Activated naive CD4-positive, alpha-beta T cell treated with anti-CD3 and anti-CD28 coated beads for 36 hours (primary cell): ENCODE results near the gene AANAT. TPM values are rescaled to one million over a fixed set of nuclear protein-coding genes. Genes with fewer than 3 reads are reported as not detected.
A peak's percentile ranks its signal among the peaks of the same experiment; 100 is the strongest.

Experiments used
- CTCF ChIA-PET: fragments of 350-600 bp; sonication (Branson Sonifier 250); formaldehyde crosslinking; loops from one replicate; lab custom pipeline; 2021; ENCODE audit warnings: antibody characterized with exemption; lab: Charles Lee
- DNase-seq: peaks from one replicate; pipeline ENCODE4 v3.0.0-alpha.2; 2020
- H3K27ac Mint-ChIP-seq: one replicate; pipeline ENCODE4 v1.8.0; 2021; ENCODE audit warnings: mild to moderate bottlenecking, mixed read lengths
- H3K27me3 Mint-ChIP-seq: one replicate; pipeline ENCODE4 v1.8.0; 2021; ENCODE audit warnings: low read depth, mixed read lengths
- H3K36me3 Mint-ChIP-seq: one replicate; pipeline ENCODE4 v1.8.0; 2021; ENCODE audit warnings: low read depth, mixed read lengths
- H3K4me1 Mint-ChIP-seq: one replicate; pipeline ENCODE4 v1.8.0; 2021; ENCODE audit warnings: low read depth, mixed read lengths
- H3K4me3 Mint-ChIP-seq: one replicate; pipeline ENCODE4 v1.8.0; 2021; ENCODE audit warnings: mild to moderate bottlenecking, moderate library complexity, mixed read lengths
- H3K9me3 Mint-ChIP-seq: one replicate; pipeline ENCODE4 v1.8.0; 2021; ENCODE audit warnings: mixed read lengths
- intact Hi-C: fragments of 100-400 bp; cut with micrococcal nuclease; formaldehyde crosslinking; loops from one replicate; pipeline ENCODE4 v1.15.1; 2023
- total RNA-seq, 2 experiments: library from RNA; stranded (reverse); gene quantifications; one replicate each; pipeline ENCODE4 v1.2.3, GENCODE V29; 2021

The AANAT gene
- total RNA-seq, 2 experiments from 2014 or later, result not detected

DNA sequence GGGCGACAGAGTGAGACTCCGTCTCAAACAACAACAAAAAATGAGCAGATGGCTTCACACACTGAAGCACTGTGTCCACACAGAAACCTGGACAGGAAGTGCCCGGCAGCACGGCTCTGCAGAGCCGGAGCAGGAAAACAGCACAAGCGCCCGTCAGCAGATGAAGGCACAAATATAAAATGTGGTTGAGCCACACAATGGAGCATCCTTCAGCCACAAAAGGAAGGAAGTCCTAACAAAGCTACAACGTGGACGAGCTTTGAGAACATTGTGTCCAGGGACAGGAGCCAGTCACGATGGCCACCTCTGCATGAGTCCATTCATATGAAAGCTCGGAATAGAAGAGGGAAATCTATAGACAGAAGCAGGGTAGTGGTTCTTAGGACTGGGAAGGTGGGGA, 18.2 kb downstream of the AANAT start:
- peaks cover 3% of the 10 kb centered on the region for H3K36me3 Mint-ChIP-seq
- CTCF ChIA-PET, result interaction anchor here (1.3 kb wide), 1 partner anchor 19 kb away, joined by 4 read pairs; no protein-coding TSS in a partner anchor
- H3K4me3 Mint-ChIP-seq, result no peak overlapping the region
- H3K9me3 Mint-ChIP-seq, result no peaks in the 10 kb centered on the region
- no peaks in the 10 kb centered on the region for H3K4me1 Mint-ChIP-seq
- H3K27ac Mint-ChIP-seq, result no peak overlapping the region
- no peaks in the 10 kb centered on the region for H3K27me3 Mint-ChIP-seq
- intact Hi-C loops, result no loop called here
- no peak for DNase-seq

DNA sequence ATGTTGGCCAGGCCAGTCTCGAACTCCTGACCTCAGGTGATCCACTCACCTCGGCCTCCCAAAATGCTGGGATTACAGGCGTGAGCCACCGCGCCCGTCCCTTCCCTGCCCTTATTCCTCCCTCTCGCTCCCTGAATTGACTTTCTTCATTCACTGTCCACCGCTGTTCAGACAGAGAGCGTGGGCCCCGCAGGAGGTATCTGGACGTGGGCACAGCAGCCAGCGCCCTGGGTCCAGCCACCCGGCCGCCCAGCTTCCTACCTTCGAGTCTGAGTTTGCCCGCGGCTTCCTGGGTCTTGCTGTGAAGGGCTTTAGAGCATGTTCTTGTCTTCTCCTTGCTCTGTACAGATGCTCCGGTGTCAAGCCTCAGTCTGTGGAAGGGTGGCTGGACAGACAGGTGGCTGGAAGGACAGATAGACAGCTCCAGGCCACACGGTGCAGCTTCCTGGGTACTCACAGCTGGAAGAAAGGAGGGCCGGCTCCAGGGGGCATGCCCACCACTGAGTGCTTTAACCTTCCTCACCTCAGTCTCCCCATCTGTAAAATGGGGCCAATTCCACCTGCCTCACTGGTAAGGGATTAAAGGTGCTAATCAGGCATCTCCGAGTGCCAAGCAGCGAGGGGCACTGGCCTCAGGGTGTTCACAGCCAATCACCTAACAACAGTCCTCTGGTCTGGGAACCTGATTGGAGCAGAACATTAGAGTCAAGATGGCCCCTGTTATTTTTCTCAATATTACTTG, 20.2 kb downstream of the AANAT start:
- H3K4me1 Mint-ChIP-seq, result peaks cover 11% of the 10 kb centered on the region
- H3K27ac Mint-ChIP-seq, result no peak overlapping the region
- no peaks in the 10 kb centered on the region for H3K9me3 Mint-ChIP-seq
- H3K36me3 Mint-ChIP-seq, result peaks cover 3% of the 10 kb centered on the region
- intact Hi-C loops, result no loop called here
- no peak for DNase-seq
- CTCF ChIA-PET, result no interaction called here
- no peaks in the 10 kb centered on the region for H3K27me3 Mint-ChIP-seq
- no peak overlapping the region for H3K4me3 Mint-ChIP-seq

DNA sequence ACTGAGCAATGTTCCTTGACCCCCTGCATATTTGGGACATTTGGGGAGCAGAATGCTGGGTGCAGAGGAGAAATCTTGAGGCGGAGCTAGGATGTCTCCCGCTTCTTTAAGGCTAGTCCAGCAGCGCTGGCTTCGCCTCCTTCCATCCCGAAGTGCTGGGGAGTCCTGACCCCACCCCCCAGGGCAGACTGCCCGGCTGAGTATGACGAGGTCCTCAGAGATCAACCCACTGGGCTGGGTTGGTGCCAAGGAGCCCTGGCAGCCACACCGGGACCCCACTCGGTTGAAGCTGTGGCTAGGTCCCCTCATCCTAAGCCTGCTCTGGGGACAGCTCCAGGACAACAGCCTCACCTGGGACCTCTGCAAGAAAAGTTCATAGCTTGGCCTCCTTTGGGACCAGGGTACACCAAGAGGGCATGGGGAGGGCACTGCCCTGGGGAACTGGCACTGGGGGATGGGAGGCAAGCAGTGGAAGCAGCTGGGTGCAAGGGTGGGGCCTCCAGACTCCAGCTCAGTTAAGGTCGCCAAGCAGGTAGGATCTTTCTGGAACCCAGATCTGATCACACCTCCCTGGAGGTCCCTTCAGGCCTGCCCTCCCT, 22.8 kb downstream of the AANAT start:
- Mint-ChIP-seq H3K4me1 (peaks cover 28% of the 10 kb centered on the region), H3K27ac (no peak overlapping the region), H3K36me3 (peaks cover 3% of the 10 kb centered on the region), H3K9me3 (no peaks in the 10 kb centered on the region), H3K4me3 (no peak overlapping the region), H3K27me3 (no peaks in the 10 kb centered on the region)
- no peak for DNase-seq
- CTCF ChIA-PET, result interaction anchor here (0.5 to 2.3 kb wide), 5 partner anchors 9 to 93 kb away, joined by 3 to 6 read pairs (median 4); no protein-coding TSS in a partner anchor
- intact Hi-C loops, result no loop called here

DNA sequence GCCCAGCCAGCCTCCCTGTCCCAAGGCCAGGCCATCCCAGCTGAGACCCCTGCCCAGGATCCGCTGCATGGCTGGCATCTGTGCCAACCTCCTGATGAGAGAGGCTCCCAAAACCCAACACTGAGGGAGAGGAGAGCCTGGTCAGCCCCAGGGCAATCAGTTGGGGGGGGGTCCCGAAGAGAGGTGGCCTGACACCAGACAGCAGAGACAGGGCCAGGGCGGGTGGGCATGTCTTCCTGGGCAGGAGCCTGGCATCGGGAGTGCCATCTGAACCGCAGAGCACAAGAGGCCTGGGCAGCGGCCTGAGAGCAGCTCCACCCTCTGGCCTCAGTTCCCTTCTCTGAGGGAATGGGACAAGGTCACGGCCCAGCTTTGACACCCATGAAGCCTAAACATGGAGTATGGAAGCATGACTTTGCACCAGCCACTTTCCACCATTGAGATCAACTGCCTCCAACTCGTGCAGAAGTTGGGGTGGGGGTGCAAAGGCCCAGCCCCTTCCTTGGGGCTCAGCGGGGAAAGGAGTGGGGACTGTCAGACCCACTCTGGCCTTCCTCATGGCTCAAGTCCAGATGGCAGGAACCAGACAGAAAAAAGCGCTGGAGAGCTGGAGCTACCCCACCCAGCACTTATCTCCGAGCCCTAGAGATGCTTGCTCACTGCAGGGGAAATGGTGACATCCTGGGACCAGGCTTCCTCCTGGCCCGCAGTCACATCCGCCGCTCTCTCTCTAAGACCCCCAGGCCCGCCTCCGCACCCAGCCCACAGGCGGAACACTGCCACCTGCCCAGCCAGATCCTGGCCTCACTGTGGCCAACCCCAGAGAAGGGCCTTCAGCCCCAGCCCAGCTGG, 24.1 kb downstream of the AANAT start:
- no peaks in the 10 kb centered on the region for H3K9me3 Mint-ChIP-seq
- intact Hi-C loops, result no loop called here
- peaks cover 3% of the 10 kb centered on the region for H3K36me3 Mint-ChIP-seq
- DNase-seq, result peak; percentile 15
- no peak overlapping the region for H3K4me3 Mint-ChIP-seq
- no peak overlapping the region for H3K27ac Mint-ChIP-seq
- no peaks in the 10 kb centered on the region for H3K27me3 Mint-ChIP-seq
- H3K4me1 Mint-ChIP-seq, result peaks cover 30% of the 10 kb centered on the region
- CTCF ChIA-PET, result interaction anchor here (0.7 to 2.3 kb wide), 6 partner anchors 11 to 94 kb away, joined by 4 to 6 read pairs (median 4); partner anchors contain the start of gene AANAT

DNA sequence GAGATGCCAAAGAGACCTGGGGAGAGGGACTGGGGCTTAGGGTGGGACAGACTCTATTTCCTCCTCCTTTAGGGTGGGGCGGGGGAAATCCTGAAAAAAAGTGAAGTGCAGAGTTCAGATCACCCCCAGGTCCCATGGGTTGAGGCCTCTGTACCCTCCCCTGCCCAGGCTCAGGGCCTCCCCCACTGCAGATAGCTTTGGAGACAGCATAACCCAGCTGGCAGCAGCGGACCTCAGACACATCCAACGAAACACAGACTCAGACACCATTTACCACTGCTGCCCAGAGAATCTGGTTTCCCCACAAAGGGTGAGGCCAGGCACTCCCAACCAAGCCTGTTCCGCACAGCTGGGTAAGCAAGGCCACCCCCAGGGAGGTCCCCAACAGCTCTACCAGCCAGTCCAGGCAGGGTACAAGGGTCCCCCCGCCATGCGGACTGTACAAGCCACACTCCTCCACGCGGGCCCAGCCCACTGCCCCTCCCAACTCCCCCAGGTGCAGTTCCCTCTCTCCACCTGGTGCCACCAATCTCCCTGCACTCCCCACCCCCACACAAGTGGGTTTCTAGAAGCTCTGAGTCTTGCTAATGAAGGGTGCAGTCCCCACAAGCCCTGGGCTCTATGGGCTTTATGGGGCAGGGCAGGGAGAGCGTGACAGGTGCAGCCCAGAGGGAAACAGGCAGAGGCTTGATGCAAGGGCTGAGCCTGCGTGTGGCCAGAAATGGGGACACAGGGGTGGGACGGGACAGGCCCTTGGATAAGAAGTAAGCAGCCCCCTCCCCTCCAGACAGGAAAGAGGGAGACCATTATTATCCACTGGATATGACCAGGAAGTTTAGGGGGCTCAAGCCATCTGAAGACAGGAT, 25.0 kb downstream of the AANAT start:
- Mint-ChIP-seq H3K4me3 (peak overlapping the region; percentile 58), H3K27me3 (no peaks in the 10 kb centered on the region), H3K36me3 (peaks cover 3% of the 10 kb centered on the region), H3K4me1 (peaks cover 31% of the 10 kb centered on the region), H3K27ac (peak overlapping the region; percentile 77), H3K9me3 (no peaks in the 10 kb centered on the region)
- CTCF ChIA-PET, result interaction anchor here (0.7 to 2.3 kb wide), 9 partner anchors 10 to 132 kb away, joined by 3 to 11 read pairs (median 5); partner anchors contain the start of genes AANAT and RHBDF2
- intact Hi-C loops, result no loop called here
- DNase-seq, result peak; percentile 56

DNA sequence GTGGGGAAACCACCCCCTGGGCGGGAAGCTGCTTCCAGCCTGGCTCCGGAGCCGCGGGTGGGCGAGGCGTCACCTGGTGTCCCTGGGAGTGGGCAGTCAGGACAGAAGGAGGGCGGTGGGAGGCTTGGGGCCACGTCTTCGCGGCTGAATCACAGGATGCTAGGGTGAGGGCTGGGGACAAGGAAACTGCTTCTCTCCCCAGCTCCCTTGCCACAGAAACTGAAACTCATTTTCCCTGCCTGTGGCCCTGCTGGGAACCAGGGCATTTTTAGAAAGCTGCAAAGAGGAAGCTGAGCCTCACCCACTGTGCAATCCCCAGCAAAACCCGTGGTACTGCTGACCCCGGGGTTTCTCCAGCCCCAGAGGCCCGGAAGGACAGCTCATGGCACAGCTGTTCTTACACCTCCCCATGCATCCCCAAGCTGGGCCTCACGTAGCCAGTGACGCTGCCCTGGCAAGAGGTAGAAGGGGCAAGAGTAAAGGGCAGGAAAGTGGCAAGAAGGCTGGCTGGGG, 25.6 kb downstream of the AANAT start:
- DNase-seq, result peak; percentile 83
- Mint-ChIP-seq H3K9me3 (no peaks in the 10 kb centered on the region), H3K4me1 (peaks cover 31% of the 10 kb centered on the region), H3K36me3 (no peaks in the 10 kb centered on the region), H3K27ac (peak overlapping the region; percentile 77), H3K4me3 (peak overlapping the region; percentile 58), H3K27me3 (no peaks in the 10 kb centered on the region)
- intact Hi-C loops, result loop anchor here (1.0 kb wide), 1 partner anchor 8 kb away; the partner anchor contains the start of gene RHBDF2
- CTCF ChIA-PET, result interaction anchor here (0.9 to 2.1 kb wide), 8 partner anchors 9 to 131 kb away, joined by 3 to 11 read pairs (median 5); partner anchors contain the start of genes AANAT and RHBDF2

DNA sequence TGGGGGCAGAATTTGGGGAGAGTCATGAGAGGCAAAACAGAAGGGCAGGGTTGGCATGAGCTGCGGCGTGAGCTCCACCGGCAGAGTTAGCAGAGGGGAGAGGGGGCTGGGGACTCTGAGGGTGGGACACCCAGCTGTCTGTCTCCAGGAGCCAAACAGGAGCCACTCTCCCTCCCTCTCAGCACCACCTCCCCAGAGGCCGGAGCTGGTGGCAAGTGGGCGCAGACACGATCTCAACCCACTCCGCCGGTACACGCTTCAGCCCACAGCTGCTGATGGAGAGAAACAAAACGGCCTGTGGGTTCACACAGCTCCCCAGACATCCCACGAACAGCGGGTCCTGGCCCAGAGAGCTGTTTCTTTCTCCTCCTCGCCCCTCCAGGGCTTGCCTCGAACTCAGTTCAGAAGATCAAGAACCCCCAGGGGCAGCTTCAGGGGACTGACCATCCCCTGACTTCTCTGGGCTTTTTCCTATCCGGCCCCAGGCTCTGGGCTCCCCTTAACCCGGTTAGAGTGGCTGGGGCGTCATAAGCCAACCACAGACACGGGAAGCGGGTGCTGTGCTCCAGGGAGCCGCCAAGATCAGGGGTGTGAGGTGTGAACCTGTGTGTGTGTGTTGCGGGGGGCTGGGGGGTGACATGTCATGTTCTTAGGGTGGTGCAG, 26.2 kb downstream of the AANAT start:
- H3K4me3 Mint-ChIP-seq, result peak overlapping the region; percentile 58
- intact Hi-C loops, result loop anchor here (1.0 kb wide), 1 partner anchor 8 kb away; the partner anchor contains the start of gene RHBDF2
- H3K4me1 Mint-ChIP-seq, result peaks cover 34% of the 10 kb centered on the region
- no peaks in the 10 kb centered on the region for H3K36me3 Mint-ChIP-seq
- peak overlapping the region; percentile 77 for H3K27ac Mint-ChIP-seq
- DNase-seq, result peak; percentile 40
- CTCF ChIA-PET, result interaction anchor here (1.2 to 2.1 kb wide), 7 partner anchors 8 to 131 kb away, joined by 3 to 11 read pairs (median 5); partner anchors contain the start of genes AANAT and RHBDF2
- no peaks in the 10 kb centered on the region for H3K9me3 Mint-ChIP-seq
- H3K27me3 Mint-ChIP-seq, result no peaks in the 10 kb centered on the region

DNA sequence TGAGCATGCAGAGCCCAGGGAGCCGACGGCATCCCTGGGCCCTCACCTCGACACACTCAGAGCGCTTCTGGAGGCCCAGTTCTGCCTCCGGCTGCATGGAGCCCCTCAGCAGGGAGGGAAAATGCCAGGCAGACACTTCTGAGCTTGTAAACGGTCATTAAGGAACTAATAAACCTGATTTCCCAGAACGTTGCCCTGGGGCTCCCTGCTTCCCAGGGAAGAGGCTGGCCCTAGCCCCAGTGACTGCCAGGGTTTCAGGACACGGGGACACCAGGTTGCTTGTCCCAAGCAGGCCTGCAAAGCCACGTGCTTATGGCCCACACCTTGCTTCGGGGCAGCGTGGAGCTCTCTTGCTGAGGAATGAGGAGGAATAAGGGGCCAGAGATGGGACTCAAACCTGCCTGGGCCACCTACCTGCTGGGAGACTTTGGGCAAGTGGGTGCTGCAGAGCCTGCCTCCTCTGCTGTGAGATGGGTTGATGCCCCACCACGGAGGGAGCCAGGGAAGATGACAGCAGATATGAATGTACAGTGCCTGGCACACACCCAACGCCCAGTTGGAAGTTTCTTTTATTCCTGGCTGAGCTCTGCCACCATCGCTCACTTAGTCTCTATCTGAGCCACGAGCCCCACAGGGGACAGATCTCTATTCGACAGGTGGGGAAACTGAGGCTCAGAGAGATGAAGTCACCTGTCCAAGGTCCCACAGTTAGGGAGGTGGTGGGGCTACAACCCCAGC, 28.4 kb downstream of the AANAT start:
- H3K4me1 Mint-ChIP-seq, result peaks cover 52% of the 10 kb centered on the region
- no peaks in the 10 kb centered on the region for H3K36me3 Mint-ChIP-seq
- CTCF ChIA-PET, result interaction anchor here (1.1 kb wide), 1 partner anchor 29 kb away, joined by 8 read pairs; the partner anchor contains the start of gene AANAT
- no peak overlapping the region for H3K4me3 Mint-ChIP-seq
- no peaks in the 10 kb centered on the region for H3K9me3 Mint-ChIP-seq
- no peak for DNase-seq
- H3K27ac Mint-ChIP-seq, result no peak overlapping the region
- intact Hi-C loops, result no loop called here
- no peaks in the 10 kb centered on the region for H3K27me3 Mint-ChIP-seq

DNA sequence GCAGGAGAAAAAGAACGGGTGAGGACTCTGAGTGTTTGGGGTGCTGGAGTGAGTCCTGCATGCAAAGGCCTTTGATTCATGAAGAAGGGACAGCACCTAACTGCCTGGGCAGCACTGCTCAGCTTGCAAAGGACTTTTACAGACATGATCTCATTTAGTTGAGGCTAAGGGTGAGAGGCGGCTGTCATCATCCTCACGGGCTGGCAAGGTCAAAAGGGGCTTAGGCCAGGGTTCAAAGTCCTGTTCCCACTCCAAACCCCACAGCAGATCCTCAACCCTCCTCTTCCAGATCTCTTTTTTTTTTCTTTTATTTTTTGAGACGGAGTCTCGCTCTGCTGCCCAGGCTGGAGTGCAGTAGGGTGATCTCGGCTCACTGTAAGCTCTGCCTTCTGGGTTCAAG, 29.1 kb downstream of the AANAT start:
- CTCF ChIA-PET, result interaction anchor here (0.7 to 1.1 kb wide), 2 partner anchors 29 to 43 kb away, joined by 3 to 8 read pairs; partner anchors contain the start of genes AANAT and UBE2O
- Mint-ChIP-seq H3K4me3 (no peak overlapping the region), H3K27ac (no peak overlapping the region), H3K9me3 (no peaks in the 10 kb centered on the region), H3K36me3 (no peaks in the 10 kb centered on the region), H3K4me1 (peaks cover 53% of the 10 kb centered on the region), H3K27me3 (no peaks in the 10 kb centered on the region)
- DNase-seq, result no peak
- intact Hi-C loops, result no loop called here

DNA sequence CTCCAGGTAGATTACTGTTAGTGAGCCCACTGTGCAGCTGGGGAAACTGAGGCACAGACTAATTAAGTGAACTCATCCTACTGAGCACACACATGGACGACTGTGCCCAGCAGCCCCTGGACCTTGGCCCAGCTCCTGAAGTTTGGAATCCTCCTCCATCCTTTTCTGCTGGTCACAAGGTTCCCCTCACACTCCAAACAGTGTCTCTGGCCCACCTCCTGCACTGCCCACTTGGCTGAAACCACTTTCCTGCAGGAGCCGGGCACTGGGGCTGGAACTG, 30.2 kb downstream of the AANAT start:
- Mint-ChIP-seq H3K36me3 (no peaks in the 10 kb centered on the region), H3K4me1 (peaks cover 47% of the 10 kb centered on the region), H3K9me3 (no peaks in the 10 kb centered on the region), H3K27ac (no peak overlapping the region), H3K4me3 (no peak overlapping the region), H3K27me3 (no peaks in the 10 kb centered on the region)
- intact Hi-C loops, result no loop called here
- no peak for DNase-seq
- CTCF ChIA-PET, result interaction anchor here (0.5 to 1.9 kb wide), 3 partner anchors 31 to 48 kb away, joined by 3 to 6 read pairs (median 3); partner anchors contain the start of gene AANAT
